WI38 (cell line): ENCODE results near the gene REXO1.

Source experiments
- H3K4me3 ChIP-seq: 2 replicates; pipeline ENCODE4 v1.5.1; 2011; ENCODE audit warnings: low read depth, mild to moderate bottlenecking, control low read depth, low read length
- CTCF ChIP-seq: IDR thresholded peaks from 2 replicates; pipeline ENCODE4 v1.5.1; 2012; ENCODE audit warnings: low read depth, mild to moderate bottlenecking, control low read depth, low read length

The REXO1 gene

GRCh38 chr19:1782521-1782920, 65.8 kb downstream of the REXO1 start:
- TF ChIP-seq CTCF = no peak
- no peak overlapping the region for H3K4me3 ChIP-seq

GRCh38 chr19:1780272-1780958, 67.9 kb downstream of the REXO1 start:
- H3K4me3 ChIP-seq = no peak overlapping the region
- peak; percentile 19; the same call in 1 of the 2 replicates for TF ChIP-seq CTCF

GRCh38 chr19:1779574-1779973, 68.7 kb downstream of the REXO1 start:
- TF ChIP-seq CTCF = no peak
- H3K4me3 ChIP-seq = no peak overlapping the region

- H3K4me3 ChIP-seq = no peak overlapping the region
- no peak for TF ChIP-seq CTCF
These were observed 71.1 kb downstream of the REXO1 start for GRCh38 chr19:1777149-1777548.

- no peak overlapping the region for H3K4me3 ChIP-seq
These were observed 71.6 kb downstream of the REXO1 start for GRCh38 chr19:1776606-1777147.

GRCh38 chr19:1775951-1776605, 72.2 kb downstream of the REXO1 start:
- H3K4me3 ChIP-seq = no peak overlapping the region
- no peak for TF ChIP-seq CTCF

More at GRCh38 chr19:1776606-1777147, 71.6 kb downstream of the REXO1 start:
- no peak for TF ChIP-seq CTCF
